ENCODE data around the gene NDUFB7.
"Not testable (repeated sequence)": the region's sequence is repeated elsewhere in the genome, so short reads cannot be mapped to it uniquely, and the experiment has no call there.

NDUFB7 gene

DNA sequence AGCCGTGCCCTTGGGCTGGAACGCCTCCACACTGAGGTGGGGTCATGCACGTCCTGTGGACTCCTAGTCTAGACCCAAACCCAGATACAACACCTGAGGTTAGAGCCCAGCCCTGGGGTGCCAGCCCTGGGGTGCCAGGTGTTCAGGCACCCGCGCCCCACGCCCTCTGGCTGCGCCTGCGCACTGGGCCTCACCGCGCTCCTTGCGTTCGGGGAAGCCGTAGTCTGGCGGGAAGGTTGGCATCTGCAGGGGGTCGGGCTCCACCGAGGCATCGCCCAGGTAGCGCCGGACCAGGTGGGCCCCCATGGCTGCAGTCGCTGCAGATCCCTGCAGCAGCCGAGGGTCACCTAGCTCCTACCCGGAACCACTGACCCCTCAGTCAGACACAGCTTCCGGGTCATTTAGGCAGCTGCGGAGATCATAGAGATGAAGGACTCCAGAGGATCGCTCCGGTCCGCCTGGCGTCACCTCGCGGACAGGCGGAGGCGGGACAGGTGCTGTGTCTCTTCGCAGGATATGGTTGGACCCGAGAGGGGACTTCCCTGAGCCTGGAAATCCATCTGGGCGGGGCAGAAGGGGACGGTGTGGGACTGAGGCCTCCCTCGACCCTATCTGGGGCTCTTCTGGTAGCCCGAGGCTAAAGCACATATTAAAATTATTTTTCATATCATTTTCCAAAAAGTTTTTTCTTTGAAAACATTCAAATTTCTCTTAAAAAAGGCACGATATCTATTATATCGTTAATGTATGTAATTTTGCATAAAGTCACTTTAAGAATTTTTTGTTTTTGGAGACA is at the start of gene NDUFB7:
Gene NDUFB7, minus strand, starts transcription at position 372 of the 796 bp plus-strand sequence. Its CDS starts 66 bp downstream, at position 306.
- peak; percentile 91 to 98 for DNase-seq

- no peak for DNase-seq
Measured at GRCh38 chr19:14619404-14619803, 47.5 kb upstream of the NDUFB7 start.

- no peak for DNase-seq
Measured at GRCh38 chr19:14616407-14616806, 44.5 kb upstream of the NDUFB7 start.

GRCh38 chr19:14615623-14616022 is 43.8 kb upstream of the NDUFB7 start:
- DNase-seq = no peak

GRCh38 chr19:14614099-14614412 is 42.2 kb upstream of the NDUFB7 start:
- DNase-seq = no peak

DNA sequence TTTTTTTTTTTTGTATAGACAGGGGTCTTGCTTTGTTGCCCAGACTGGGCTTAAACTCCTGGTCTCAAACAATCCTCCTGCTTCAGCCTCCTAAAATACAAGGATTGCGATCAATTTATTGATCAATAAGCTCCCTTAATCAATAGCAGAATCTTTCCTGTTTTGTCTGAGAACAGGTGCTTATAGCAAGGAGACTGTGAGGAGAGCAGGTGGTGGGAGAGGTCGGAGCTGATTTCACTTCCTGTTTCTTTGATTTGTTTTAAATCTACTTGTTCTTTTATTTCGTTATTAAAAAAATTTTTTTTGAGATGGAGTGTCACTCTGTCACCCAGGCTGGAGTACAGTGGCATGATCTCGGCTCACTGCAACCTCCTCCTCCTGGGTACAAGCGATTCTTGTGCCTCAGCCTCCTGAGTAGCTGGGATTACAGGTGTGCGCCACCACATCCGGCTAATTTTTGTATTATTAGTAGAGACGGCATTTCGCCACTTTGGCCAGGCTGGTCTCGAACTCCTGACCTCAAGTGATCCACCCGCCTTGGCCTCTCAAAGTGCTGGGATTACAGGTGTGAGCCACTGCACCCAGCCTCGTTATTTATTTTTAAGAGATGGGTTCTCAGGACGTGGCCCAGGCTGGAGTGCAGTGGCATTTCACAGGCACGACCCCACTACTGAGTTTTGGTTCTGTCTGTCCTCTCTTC is 41.7 kb upstream of the NDUFB7 start:
- DNase-seq = not testable (repeated sequence)

DNA sequence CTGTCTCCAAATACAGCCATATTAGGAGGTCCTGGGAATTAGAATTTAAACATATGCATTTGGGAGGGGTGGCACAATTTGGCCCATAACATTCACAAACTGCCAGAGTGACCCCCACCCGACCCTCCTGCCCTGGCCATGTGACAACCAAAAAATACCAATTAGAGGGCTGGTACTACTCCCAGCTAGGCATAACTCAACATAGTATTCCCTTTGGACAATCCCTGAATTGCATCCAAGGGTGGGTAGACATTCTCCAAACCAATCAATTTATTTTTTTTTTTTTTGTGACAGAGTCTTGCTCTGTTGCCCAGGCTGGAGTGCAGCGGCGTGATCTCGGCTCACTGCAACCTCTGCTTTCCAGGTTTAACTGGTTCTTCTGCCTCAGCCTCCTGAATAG is 40.8 kb upstream of the NDUFB7 start:
- no peak for DNase-seq

DNA sequence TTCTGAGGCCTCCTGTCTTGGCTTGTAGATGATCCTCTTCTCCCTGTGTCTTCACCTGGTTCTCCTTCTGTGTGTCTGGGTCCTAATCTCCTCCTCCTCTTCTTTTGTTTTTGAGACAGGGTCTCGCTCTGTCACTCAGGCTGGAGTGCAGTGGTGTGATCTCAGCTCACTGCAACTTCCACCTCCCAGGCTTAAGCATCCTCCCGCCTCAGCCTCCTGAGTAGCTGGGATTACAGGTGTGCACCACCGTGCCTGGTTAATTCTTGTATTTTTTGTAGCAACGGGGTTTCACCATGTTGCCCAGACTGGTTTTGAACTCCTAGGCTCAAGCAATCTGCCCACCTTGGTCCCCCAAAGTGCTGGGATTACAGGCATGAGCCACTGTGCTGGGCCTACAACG is 40.4 kb upstream of the NDUFB7 start:
- not testable (repeated sequence) for DNase-seq

DNA sequence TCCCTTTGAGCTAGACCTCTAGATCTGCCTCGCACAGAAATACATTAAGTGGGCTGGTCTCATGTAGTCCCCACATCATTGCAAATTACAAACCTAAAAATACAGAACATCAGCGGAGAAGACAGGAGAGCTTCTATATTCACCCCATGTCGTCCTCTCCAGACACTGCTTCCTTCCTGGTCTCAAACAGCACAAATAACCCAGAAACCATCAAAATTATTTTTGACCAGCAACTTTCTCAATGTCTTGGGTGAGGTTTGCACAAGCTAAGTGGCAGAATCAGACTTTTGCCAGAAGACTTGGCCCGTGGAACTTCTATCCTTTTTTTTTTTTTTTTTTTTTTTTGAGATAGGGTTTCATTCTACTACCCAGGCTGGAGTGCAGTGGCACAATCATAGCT is 39.2 kb upstream of the NDUFB7 start:
- DNase-seq = no peak

GRCh38 chr19:14606627-14607026 is 34.8 kb upstream of the NDUFB7 start:
- no peak for DNase-seq

DNA sequence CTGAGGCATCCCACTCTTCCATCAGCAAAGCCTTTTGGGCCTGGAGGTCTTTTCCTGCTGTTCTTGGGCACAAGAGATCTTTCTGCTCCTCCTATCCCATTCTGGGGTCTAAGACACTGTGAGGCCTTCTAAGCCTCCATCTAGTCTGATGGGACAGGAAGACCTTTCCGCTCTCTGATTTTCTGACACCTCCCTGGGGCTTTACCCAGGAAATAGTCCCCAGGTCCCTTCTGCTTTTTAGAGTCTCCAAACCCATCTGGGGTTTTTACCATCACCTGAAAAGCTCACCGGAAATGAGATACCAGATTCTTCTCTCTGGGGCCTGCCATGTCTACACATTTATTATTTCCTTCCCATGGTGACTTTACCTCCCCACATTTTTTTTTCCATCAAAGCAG is 32.1 kb upstream of the NDUFB7 start:
- DNase-seq = no peak

DNA sequence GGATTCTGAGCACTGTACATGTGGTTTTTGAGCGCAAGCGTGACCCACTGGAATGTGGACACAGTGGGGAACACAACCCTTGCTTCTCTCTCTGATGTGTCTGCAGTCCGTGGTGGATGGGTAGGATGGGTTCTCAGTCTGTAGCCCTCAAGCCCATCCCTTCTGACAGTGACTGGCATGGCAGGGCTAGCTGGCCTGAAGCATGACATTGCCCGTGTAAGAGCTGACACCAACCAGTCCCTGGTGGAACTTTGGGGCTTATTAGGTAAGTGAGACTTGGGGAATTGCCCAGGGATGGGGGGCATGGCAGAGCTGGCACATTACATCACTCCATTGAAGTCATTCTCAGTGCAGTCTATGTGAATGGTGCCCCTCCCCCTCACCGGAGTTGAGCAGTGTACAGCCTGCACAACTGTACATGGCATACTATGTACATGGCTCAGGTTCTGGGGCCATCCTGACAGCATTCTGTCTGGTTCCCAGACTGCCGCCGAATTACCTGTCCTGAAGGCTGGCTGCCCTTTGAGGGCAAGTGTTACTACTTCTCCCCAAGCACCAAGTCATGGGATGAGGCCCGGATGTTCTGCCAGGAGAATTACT is 27.8 kb upstream of the NDUFB7 start:
- no peak for DNase-seq

- DNase-seq = no peak
Measured at GRCh38 chr19:14595558-14595957, 23.7 kb upstream of the NDUFB7 start.

DNA sequence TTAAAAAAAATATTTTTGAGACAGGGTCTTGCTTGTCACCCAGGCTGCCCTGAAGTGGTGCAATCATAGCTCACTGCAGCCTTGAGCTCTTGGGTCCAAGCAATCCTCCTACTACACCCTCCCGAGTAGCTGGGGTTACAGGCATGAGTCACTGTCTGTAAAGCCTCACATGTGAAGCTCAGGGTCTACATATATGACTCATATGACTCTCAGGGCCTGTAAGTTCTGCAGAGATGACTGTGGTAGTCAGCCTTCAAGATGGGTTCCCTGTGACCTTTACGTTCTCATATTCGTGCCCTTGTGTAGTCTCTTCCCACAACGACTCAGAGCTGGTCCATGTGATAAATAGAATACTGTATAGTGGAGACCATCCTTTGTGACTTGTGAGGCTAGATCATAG is 17.6 kb upstream of the NDUFB7 start:
- DNase-seq = not testable (repeated sequence)

DNA sequence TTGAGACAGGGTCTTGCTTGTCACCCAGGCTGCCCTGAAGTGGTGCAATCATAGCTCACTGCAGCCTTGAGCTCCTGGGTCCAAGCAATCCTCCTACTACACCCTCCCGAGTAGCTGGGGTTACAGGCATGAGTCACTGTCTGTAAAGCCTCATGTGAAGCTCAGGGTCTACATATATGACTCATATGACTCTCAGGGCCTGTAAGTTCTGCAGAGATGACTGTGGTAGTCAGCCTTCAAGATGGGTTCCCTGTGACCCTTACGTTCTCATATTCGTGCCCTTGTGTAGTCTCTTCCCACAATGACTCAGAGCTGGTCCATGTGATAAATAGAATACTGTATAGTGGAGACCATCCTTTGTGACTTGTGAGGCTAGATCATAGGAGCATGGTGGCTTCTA is 13.3 kb upstream of the NDUFB7 start:
- DNase-seq = not testable (repeated sequence)

- DNase-seq = not testable (repeated sequence)
Measured at GRCh38 chr19:14584372-14584771, 12.5 kb upstream of the NDUFB7 start.

- DNase-seq = no peak
Measured at GRCh38 chr19:14582894-14583340, 11.1 kb upstream of the NDUFB7 start, which contains the start of gene CLEC17A. TSS of gene CLEC17A (plus strand) at chr19:14583084. CDS start at chr19:14583161, 77 bp downstream.

DNA sequence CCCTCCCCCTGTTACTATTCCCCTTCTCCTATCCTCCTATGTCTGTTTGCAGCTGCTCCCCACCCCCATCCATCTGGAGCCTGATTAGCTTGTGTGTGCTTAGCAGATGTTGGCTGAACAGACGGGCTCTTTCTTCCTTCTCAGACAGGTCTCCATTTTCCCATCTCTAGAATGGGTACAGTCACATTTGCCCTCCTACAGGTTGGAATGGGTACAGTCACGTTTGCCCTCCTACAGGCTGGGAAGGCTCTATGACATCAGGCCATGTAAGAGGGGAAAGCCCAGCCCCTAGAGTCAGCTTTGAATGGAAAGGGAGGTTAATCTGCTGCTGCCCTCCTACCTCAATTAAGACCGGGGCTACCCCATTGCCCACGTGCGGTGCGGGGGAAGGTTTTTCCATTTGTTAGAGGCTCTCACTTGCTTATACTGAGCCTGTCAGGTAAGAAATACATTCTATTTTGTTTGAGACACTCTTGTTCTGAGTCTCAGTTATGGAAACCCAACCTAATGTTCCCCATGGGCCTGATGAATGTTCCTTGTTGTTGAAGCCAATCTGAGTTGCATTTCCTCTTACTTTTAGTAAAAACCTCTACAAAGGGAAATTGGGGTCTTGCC is 8.9 kb upstream of the NDUFB7 start:
- no peak for DNase-seq

- no peak for DNase-seq
Measured at GRCh38 chr19:14577885-14578427, 6.1 kb upstream of the NDUFB7 start.

GRCh38 chr19:14577264-14577663 is 5.4 kb upstream of the NDUFB7 start:
- no peak for DNase-seq

GRCh38 chr19:14576363-14576762 is 4.5 kb upstream of the NDUFB7 start:
- no peak for DNase-seq

DNA sequence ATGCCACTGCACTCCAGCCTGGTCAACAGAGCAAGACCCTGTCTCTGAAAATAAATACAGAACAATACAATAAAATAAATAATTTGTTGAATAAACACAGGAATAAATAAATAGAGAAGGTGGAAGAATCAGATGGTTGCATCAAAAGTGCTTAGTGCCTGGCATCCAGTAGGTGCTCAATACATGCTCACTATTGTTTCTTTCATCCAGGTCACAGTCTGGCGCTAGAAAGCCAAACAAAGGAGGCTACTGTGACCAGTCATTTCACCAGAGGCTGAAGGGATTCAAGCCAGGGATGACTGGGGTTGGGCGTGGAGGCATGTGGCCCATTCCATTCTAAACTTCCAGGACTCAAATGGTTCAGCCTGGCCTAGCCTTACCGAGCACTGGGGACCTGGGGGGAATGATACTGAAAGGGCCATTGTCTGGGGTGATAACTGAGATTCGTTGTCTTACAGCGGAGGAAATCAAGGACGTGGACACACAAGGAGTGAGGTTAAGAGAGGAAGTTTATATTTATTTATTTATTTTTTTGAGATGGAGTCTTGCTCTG is 3.6 kb upstream of the NDUFB7 start:
- DNase-seq = no peak
